Measurements from ENCODE around the gene DPP8. TPM values are rescaled to one million over a fixed set of nuclear protein-coding genes. Genes with fewer than 3 reads are reported as not detected.
"Not testable (repeated sequence)": the region's sequence is repeated elsewhere in the genome, so short reads cannot be mapped to it uniquely, and the experiment has no call there.

Gene DPP8
- polyA plus RNA-seq, 1 donor, result 21.1 TPM

- DNase-seq, result no peak
These were observed 6.7 kb upstream of the DPP8 start for GRCh38 chr15:65524226-65524625.

DNA sequence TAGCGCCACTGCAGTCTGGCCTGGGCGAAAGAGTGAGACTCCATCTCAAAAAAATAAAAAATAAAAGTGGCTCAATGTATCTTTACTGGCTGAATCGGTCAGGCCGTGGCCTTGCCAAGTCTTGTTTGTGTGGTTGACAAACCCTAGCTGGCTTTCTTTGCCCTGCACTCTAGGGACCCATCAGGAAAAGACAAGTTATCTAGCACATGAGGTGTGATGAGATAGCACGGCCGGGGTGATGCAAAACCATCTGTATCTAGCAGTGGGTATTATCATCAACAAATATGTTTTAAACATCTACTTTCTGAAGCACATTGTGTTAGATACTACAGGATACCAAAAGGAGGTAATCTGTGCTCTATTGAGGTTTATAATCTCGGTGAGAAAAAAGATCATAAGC, 3.9 kb upstream of the DPP8 start:
- no peak for DNase-seq

DNA sequence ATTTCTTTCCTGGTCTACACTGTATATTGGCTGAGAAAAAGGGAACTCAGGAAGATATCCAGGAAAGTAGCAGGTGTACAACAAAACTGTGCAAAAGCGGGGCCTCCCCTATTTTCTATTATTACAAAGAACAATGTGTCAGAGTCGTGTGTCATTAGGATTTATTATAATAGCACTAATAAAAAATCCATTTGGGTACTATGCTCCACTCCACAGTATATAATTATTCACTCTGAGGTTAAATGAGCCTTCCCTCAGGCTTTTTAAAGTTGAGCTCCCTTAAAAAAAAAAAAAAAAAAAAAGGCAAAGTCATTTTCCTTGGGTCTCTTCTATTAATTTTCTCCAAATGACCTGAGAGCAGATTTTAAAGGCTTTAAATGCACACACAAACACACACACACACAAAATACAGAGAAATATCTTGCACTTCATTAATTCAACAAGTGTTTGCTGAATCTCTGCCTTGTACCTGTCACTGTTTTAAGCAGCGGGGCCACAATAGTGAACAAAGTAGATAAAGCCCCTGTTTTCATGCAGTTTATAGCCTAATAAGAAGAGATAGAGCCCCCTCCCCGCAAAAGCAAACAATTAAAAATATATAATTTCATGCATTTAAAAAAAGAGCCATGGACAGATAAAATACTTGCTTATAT, 1.3 kb upstream of the DPP8 start:
- DNase-seq, result no peak

GRCh38 chr15:65517866-65518207, 348 bp upstream of the DPP8 start:
- no peak for DNase-seq

DNA sequence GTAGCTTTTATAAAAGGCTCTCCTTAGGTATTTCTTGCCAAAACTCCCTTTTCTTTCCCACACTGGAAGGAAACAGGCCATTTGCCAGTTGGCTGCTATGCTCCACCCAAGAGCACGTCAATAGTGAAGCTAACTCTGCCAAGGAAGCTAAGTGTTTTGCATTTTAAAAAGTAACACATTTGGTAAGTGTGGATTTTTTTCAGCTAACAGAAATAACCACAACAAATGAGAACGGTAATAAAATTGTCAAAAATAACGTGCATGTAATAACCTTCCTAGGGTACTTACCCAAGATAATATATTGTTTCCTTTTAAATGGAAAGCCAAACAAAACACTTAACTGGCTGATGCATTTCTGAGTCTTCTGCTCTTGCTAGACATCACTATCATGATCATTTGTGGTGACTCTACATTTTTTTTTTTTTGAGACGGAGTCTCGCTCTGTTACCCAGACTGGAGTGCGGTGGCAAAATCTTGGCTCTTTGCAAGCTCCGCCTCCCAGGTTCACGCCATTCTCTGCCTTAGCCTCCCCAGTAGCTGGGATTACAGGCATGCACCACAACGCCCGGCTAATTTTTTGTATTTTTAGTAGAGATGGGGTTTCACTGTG, 4.6 kb downstream of the DPP8 start:
- DNase-seq, result peak; percentile 68

- DNase-seq, result no peak
These were observed 5.3 kb downstream of the DPP8 start for GRCh38 chr15:65512189-65512588.

DNA sequence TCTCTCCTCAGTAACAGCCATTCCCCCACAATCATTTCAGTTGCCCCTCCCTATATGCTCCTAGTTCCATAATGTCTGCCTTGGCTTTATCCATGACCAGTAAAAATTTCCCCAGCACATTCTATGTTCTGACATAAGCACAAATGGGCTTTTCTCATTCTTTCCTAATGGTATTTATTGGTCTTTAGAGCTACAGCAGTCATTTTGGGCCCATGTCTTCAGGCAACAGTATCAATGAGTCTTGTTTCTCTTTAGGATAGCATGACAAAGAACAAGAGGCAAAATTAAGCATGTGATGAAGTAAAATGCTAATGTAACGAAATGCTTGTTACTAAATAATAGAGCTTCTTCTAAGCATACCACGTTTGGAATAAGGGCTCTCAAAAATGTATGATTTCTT, 8.2 kb downstream of the DPP8 start:
- no peak for DNase-seq

DNA sequence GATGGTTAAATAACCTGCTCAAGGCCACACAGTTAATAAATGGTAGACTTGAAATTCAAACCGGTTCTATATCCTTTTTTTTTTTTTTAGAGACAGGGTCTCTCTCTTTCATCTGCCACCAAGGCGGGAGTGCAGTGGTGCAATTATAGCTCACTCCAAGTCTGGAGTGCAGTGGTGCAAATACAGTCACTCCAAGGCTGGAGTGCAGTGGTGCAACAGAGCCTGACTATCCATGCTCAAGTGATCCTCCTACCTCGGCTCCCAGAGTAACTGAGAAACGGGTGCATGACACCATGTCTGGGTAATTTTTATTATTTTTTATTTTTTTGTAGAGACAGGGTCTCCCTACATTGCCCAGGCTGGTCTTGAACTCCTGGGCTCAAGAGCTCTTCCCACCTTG, 23.4 kb downstream of the DPP8 start:
- DNase-seq, result no peak

DNA sequence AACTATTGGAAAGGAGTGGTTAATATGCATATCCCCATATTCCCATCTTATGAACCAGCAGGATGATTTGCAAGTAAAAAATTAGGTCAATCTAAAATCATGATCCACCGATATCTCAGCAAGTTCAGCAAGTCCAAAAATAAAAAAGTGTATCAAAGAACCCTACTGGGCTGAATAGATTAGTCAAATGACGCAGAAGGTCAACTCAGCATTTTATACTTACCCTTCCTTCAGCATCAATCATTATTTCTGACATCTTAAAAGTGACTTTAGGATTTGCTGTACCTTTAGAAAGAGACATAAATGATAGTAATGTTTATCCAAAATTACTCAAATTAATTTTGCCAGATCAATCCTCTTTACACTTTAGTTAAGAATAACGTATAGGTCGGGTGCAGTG, 32.6 kb downstream of the DPP8 start:
- DNase-seq, result no peak

DNA sequence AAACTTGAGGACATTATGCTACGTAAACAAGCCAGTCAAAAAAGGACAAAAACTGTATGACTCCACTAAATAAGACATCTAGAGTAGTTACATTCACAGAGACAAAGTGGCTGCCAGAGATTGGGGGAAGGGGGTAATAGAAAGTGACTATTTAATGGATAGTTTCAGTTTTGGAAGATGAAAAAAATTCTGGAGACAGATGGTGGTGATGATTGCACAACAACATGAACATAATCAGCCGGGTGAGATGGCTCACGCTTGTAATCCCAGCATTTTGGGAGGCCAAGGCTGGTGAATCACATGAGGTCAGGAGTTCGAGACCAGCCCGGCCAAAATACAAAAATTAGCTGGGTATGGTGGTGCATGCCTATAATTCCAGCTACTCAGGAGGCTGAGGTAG, 40.6 kb downstream of the DPP8 start:
- no peak for DNase-seq

DNA sequence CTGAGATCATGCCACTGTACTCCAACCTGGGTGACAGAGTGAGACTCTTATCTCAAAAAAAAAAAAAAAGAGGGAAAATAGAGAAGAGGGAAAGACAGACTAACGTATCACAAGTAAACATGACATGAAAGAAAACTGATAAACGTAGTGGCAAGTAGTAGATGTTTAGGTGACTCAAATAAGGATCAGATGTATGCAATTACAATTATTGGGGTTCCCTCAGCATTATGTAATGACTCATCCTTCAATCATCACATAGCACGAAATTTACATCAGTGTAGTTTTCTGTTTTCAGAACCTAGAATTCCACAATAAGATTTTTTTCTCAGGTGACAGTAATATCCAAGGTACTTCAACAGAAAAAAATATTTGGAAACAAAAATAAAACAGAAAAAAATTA, 46.6 kb downstream of the DPP8 start:
- DNase-seq, result no peak

DNA sequence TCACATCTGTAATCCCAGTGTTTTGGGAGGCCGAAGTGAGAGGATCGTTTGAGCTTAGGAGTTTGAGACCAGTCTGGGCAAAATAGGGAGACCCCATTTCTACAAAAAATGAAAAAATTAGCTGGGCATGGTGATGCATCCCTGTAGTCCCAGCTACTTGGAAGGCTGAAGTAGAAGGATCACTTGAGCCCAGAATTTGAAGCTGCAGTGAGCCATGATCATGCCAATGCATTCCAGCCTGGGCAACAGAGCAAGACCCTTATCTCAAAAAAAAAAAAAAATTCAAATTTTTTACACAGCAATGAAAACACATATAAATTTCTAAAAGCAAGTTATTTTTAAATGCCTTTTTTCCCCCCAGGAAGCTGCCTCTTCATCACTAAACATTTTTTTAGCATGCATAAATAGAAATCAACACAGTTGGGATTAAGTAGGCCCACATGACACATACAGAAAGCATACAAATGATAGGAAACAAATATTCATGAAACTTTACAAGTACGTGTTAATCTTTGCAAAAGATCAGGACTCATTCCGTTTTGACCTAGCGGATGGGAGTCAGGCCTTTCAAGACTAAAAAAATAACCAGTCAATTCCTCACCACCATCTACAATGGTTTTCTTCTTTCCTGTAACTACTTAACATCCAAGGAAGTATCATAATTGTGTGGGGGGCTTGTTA, 49.1 kb downstream of the DPP8 start:
- DNase-seq, result no peak

- no peak for DNase-seq
These were observed 50.6 kb downstream of the DPP8 start for GRCh38 chr15:65466901-65467300.

- DNase-seq, result not testable (repeated sequence)
These were observed 54.4 kb downstream of the DPP8 start for GRCh38 chr15:65463096-65463495.

DNA sequence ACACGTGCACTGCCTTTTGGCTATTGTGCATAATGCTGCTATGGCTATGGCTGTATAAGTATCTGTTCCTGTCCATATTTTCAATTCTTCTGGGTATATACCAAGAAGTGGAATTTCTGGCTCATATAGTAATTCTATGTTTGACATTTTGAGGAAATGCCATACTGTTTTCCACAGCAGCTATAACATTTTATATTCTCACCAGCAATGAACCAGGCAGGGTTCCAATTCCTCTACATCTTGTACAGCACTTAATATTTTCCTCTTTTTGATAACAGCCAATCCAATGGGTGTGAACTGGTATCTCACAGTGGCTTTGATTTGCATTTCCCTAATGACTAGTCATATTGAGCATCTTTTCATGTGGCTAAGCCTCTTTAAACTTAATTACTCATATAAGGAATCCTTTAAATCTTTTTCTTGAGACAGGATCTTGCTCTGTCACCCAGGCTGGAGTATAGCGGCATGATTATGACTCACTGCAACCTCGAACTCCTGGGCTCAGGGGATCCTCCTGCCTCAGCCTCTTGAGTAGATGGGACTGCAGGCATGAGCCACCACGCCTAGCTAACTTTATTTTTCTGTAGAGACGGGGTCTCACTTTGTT, 56.6 kb downstream of the DPP8 start:
- no peak for DNase-seq

- DNase-seq, result not testable (repeated sequence)
These were observed 62.2 kb downstream of the DPP8 start for GRCh38 chr15:65455256-65455655.

DNA sequence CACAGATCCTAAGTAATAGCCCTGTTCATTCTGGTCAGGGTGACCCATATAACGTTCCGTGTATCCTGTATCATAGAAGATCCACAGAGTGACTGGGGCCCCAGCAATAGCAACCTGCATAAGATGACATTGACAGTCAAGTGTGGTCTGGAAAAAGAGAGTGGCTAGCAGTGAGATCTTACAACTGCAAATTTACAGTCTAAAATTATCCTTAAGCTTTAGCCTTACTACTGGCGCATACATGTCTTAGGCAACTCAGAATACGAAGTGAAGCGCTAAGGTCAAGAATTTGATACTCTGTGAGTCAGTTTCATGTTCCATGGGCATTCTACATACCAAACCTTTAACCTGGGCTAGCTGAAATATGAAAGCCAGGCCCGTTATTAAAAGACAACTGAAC, 65.5 kb downstream of the DPP8 start:
- no peak for DNase-seq

GRCh38 chr15:65450556-65450955, 66.9 kb downstream of the DPP8 start:
- no peak for DNase-seq

- DNase-seq, result no peak
These were observed 70.3 kb downstream of the DPP8 start for GRCh38 chr15:65447145-65447544.

DNA sequence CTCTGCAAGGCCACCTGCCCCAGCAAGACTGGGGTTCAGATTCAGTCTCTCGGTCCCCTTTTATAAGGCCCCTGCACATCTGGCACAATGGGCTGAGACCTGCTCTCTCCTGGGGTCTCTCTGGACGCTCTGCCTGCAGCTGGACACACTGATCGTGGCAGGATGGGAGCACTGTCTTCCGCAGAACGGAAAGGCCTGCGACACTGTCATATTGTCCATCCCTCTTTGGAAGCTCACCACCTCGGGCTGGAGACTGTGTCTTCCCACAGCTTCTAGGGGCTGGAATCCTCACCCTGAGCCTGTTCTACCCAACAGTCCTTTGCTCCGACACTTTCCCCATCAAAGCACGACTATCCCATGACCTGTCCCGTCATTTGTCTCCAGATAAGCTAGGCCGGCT, 83.3 kb downstream of the DPP8 start:
- no peak for DNase-seq

- no peak for DNase-seq
These were observed 85.8 kb downstream of the DPP8 start for GRCh38 chr15:65431731-65432130.

DNA sequence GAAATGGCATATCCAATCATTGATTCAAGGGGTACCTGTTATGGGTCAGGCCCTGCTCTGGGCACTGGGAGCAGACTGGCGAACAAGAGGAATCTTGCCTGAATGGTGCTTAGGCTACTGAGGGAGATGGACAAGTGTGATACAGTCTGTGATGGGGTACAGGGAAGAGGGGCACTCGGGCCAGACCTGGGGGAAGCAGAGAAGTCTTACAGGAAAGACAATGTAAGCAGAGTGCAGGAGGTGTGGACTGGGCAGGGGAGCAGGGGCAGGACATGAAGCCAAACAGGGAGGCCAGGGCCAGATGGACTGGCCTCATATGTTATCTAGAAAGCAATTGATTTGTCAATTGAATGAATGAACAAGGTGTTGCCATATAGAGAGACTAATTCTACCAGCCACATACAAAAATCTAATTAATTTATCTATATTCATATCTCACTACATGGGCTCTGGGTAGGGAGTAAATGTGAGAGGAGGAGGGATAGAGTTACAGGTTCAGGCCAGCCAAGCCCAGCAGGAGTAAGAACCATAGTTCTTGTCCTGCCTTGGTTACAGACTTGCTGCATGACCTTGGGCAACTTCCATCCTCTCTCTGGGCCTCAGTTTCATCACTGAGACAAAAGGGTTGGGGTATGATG, 91.2 kb downstream of the DPP8 start:
- DNase-seq, result no peak

DNA sequence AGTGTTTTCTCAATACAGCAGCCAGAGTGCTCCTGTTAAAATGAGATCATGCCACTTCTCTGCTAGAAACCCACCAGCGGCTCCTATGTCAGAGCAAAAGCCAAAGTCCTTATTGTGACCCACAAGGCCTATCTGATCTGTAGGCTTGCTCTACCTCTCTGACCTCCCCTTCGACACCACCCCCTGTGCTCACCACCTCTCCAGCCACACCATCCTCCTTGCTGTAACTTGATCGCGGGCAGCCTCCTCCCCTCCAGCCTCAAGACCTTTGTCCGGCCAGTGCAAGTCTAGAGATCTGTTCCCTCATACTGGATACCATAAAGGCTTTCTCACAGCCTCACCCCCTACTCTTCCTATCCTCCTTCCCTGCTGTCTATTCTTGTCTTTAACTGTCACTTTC, 92.8 kb downstream of the DPP8 start:
- no peak for DNase-seq

Data from hindlimb muscle (tissue), 1 donor.